Caco-2 (cell line): ENCODE results near the gene ITIH5. TPM values are rescaled to one million over a fixed set of nuclear protein-coding genes. Genes with fewer than 3 reads are reported as not detected.

ENCODE experiments used
- BruUV-seq: library from RNA; stranded (reverse); fragments of 400-500 nt; replicated peaks from 2 replicates; lab custom pipeline; 2021; lab: Mats Ljungman, UMichigan
- CTCF ChIA-PET: fragments of 300-600 bp; sonication (Branson Sonifier 250); formaldehyde crosslinking; loops from one replicate; lab custom pipeline; 2022; ENCODE audit warnings: antibody characterized with exemption; lab: Charles Lee
- POLR2A ChIA-PET: fragments of 300-600 bp; sonication (Branson Sonifier 250); formaldehyde crosslinking; loops from one replicate; lab custom pipeline; 2022; ENCODE audit warnings: antibody characterized with exemption; lab: Charles Lee
- DNase-seq, 2 experiments: peaks; one replicate each; pipeline versions ENCODE4 v3.0.0 to v3.0.0-alpha.2; 2020 to 2022
- H3K27me3 ChIP-seq: replicated peaks from 2 replicates; pipeline ENCODE4 v1.6.0; 2011; ENCODE audit warnings: low read length; ENCODE audit not compliant: control insufficient read depth, insufficient read depth
- H3K36me3 ChIP-seq: 2 replicates; pipeline ENCODE4 v1.5.1; 2011; ENCODE audit warnings: low read length; ENCODE audit not compliant: control insufficient read depth, insufficient read depth
- H3K4me1 ChIP-seq: fragments of 250-450 bp; sonication (Bioruptor Pico); 2 replicates; pipeline ENCODE4 v1.5.1; 2020; ENCODE audit warnings: mild to moderate bottlenecking
- H3K4me3 ChIP-seq: 2 replicates; pipeline ENCODE4 v1.5.1; 2011; ENCODE audit warnings: low read depth, mild to moderate bottlenecking, control low read depth, low read length
- H3K9me3 ChIP-seq: fragments of 250-450 bp; sonication (Bioruptor Pico); 2 replicates; pipeline ENCODE4 v1.5.1; 2020; ENCODE audit warnings: mild to moderate bottlenecking, moderate library complexity
- H3K27ac Mint-ChIP-seq: one replicate; pipeline ENCODE4 v1.8.0; 2022; ENCODE audit warnings: mixed read lengths; ENCODE audit not compliant: unreplicated experiment
- H3K27me3 Mint-ChIP-seq: one replicate; pipeline ENCODE4 v1.8.0; 2022; ENCODE audit warnings: mixed read lengths; ENCODE audit not compliant: insufficient read depth, unreplicated experiment
- H3K36me3 Mint-ChIP-seq: one replicate; pipeline ENCODE4 v1.8.0; 2022; ENCODE audit warnings: mild to moderate bottlenecking, mixed read lengths; ENCODE audit not compliant: insufficient read depth, unreplicated experiment
- H3K4me1 Mint-ChIP-seq: one replicate; pipeline ENCODE4 v1.8.0; 2022; ENCODE audit warnings: low read depth, mixed read lengths; ENCODE audit not compliant: unreplicated experiment
- H3K4me3 Mint-ChIP-seq: one replicate; pipeline ENCODE4 v1.8.0; 2022; ENCODE audit warnings: mild to moderate bottlenecking, moderate library complexity, mixed read lengths; ENCODE audit not compliant: unreplicated experiment
- H3K9me3 Mint-ChIP-seq: one replicate; pipeline ENCODE4 v1.8.0; 2022; ENCODE audit warnings: mixed read lengths; ENCODE audit not compliant: unreplicated experiment
- CTCF ChIP-seq, 2 experiments: fragments of 200-600 bp in 1 of 2; IDR thresholded peaks; 1 replicate in 1 of 2; 2 replicates in 1 of 2; pipeline versions ENCODE4 v1.5.1 to v1.8.0; 2011 to 2022; ENCODE audit warnings: antibody characterized with exemption in 1 of 2, control low read depth in 1 of 2, inconsistent platforms in 1 of 2, low read depth in 1 of 2, low read length in 1 of 2, mild to moderate bottlenecking in 1 of 2, moderate library complexity in 1 of 2; ENCODE audit not compliant: insufficient read depth in 1 of 2, severe bottlenecking in 1 of 2, unreplicated experiment in 1 of 2
- intact Hi-C: fragments of 100-400 bp; cut with micrococcal nuclease; formaldehyde crosslinking; loops from one replicate; pipeline ENCODE4 v1.10.0; 2022; ENCODE audit not compliant: unreplicated experiment
- total RNA-seq: library from RNA; stranded (reverse); gene quantifications from 2 replicates; pipeline ENCODE4 v1.2.3, GENCODE V29; 2022

The ITIH5 gene
- total RNA-seq, 1 experiment from 2014 or later = 0.18 TPM

DNA sequence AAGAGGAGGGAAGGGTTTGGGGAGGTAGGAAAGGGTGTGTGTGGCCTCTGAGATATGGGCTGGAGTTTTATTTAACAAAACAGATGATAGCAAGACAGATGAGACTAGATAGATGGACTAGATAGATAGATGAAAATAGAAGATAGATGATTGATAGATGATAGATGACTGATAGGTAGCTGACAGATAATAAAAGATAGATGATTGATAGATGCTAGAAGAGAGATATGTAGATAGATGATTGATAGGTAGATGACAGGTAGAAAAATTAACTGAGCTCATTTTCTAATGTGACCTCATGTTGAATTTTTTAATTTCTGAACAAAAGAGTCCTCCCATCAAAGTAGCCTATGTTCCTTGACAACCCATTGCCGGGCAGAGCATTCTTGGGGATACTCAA, 139.3 kb downstream of the ITIH5 start:
- ChIA-PET CTCF (interaction anchor here (2.1 kb wide), 1 partner anchor 159 kb away, joined by 10 read pairs; no protein-coding TSS in a partner anchor), POLR2A (no interaction called here)
- no peak overlapping the region for H3K4me3 Mint-ChIP-seq
- Histone ChIP-seq H3K36me3 (no peaks in the 10 kb centered on the region), H3K4me3 (no peak overlapping the region), H3K4me1 (no peaks in the 10 kb centered on the region; the same call in 1 of the 2 replicates), H3K27me3 (peaks cover 4% of the 10 kb centered on the region; the same call in 1 of the 2 replicates), H3K9me3 (no peaks in the 10 kb centered on the region)
- TF ChIP-seq CTCF (IDR thresholded peaks at IDR 0.05; ENCODE audit: insufficient read depth in 1 of 2, low read depth in 1 of 2, low read length in 1 of 2, severe bottlenecking in 1 of 2, unreplicated experiment in 1 of 2) = no peak
- intact Hi-C loops = loop anchor here (5.0 to 10.0 kb wide), 2 partner anchors 347 to 520 kb away; no protein-coding TSS in a partner anchor
- no peak overlapping the region for H3K27ac Mint-ChIP-seq
- no peaks in the 10 kb centered on the region for H3K36me3 Mint-ChIP-seq
- no peak for DNase-seq
- BruUV-seq = no TSS peak
- H3K4me1 Mint-ChIP-seq = peaks cover 15% of the 10 kb centered on the region
- H3K27me3 Mint-ChIP-seq = peaks cover 11% of the 10 kb centered on the region
- no peaks in the 10 kb centered on the region for H3K9me3 Mint-ChIP-seq

- Mint-ChIP-seq H3K4me1 (peaks cover 10% of the 10 kb centered on the region), H3K4me3 (peak overlapping the region; percentile 15), H3K27ac (no peak overlapping the region), H3K36me3 (no peaks in the 10 kb centered on the region), H3K9me3 (no peaks in the 10 kb centered on the region), H3K27me3 (peaks cover 16% of the 10 kb centered on the region)
- ChIA-PET POLR2A (interaction anchor here (0.5 to 1.0 kb wide), 4 partner anchors 161 to 1145 kb away, joined by 3 to 6 read pairs (median 4); partner anchors contain the start of gene TAF3), CTCF (interaction anchor here (0.6 to 1.4 kb wide), 47 partner anchors 9 to 1776 kb away, joined by 3 to 206 read pairs (median 4); partner anchors contain the start of genes ATP5F1C, ITIH2, KIN and TAF3)
- intact Hi-C loops = loop anchor here (5.0 to 10.0 kb wide), 2 partner anchors 349 to 521 kb away; no protein-coding TSS in a partner anchor
- BruUV-seq = no TSS peak
- peaks cover 4% of the 10 kb centered on the region; the same call in 1 of the 2 replicates for H3K27me3 ChIP-seq
- H3K4me3 ChIP-seq = no peak overlapping the region
- H3K4me1 ChIP-seq = no peaks in the 10 kb centered on the region; the same call in 1 of the 2 replicates
- TF ChIP-seq CTCF (IDR thresholded peaks at IDR 0.05; ENCODE audit: insufficient read depth in 1 of 2, low read depth in 1 of 2, low read length in 1 of 2, severe bottlenecking in 1 of 2, unreplicated experiment in 1 of 2) = no peak
- no peak for DNase-seq
- H3K36me3 ChIP-seq = no peaks in the 10 kb centered on the region
- no peaks in the 10 kb centered on the region for H3K9me3 ChIP-seq
These were observed 140.8 kb downstream of the ITIH5 start for GRCh38 chr10:7526017-7526400.

DNA sequence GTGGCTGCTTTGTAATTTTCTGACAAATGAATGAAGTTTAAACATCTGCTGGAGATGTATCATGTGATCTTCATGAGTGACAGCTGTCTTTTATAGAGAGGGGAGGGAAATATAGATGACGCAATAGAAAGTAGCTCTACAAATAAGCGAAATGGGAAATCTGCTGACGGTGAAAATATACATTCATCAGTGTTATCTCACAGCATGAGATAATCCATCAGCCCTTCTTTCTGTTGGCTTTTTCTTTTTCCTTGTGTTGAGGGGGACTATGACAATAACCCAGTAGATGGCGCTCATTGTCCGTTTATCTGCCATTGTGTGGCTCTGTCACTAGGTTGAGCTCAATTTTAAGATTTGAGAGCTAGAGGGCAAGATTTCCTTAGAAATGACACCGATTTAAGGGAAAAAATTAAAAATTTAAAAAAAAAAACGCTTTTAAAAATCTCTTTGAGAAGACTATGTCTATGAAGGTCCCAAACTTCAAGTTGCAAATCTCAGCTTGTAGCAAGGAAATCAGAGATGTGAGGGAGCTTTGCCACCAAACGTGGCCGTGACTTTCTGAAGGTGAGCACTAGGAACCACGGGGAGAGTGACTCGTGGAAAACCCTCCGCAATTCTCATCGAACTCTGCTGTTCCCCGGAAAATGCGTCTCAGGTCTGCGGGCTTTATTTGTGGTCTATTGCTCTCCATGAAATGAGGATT, 141.3 kb downstream of the ITIH5 start:
- intact Hi-C loops = loop anchor here (1.0 to 10.0 kb wide), 9 partner anchors 98 to 1777 kb away; partner anchors contain the start of gene ATP5F1C
- H3K9me3 Mint-ChIP-seq = no peaks in the 10 kb centered on the region
- CTCF ChIA-PET = interaction anchor here (0.6 to 1.4 kb wide), 50 partner anchors 9 to 1777 kb away, joined by 3 to 206 read pairs (median 4); partner anchors contain the start of genes ATP5F1C, ITIH2, KIN and TAF3
- no TSS peak for BruUV-seq
- Histone ChIP-seq H3K4me3 (no peak overlapping the region), H3K27me3 (peaks cover 4% of the 10 kb centered on the region; the same call in 1 of the 2 replicates), H3K36me3 (no peaks in the 10 kb centered on the region), H3K9me3 (no peaks in the 10 kb centered on the region), H3K4me1 (no peaks in the 10 kb centered on the region; the same call in 1 of the 2 replicates)
- H3K27ac Mint-ChIP-seq = no peak overlapping the region
- peaks cover 20% of the 10 kb centered on the region for H3K27me3 Mint-ChIP-seq
- peak; percentile 69 to 86 for DNase-seq
- TF ChIP-seq CTCF (IDR thresholded peaks at IDR 0.05; ENCODE audit: insufficient read depth in 1 of 2, low read depth in 1 of 2, low read length in 1 of 2, severe bottlenecking in 1 of 2, unreplicated experiment in 1 of 2) = peak; percentile 86 to 95
- H3K4me3 Mint-ChIP-seq = peak overlapping the region; percentile 15
- no peaks in the 10 kb centered on the region for H3K36me3 Mint-ChIP-seq
- POLR2A ChIA-PET = interaction anchor here (0.5 to 1.0 kb wide), 6 partner anchors 162 to 1145 kb away, joined by 3 to 6 read pairs (median 4); partner anchors contain the start of gene TAF3
- H3K4me1 Mint-ChIP-seq = peaks cover 9% of the 10 kb centered on the region
